Omental fat pad (tissue), 4 donors: ENCODE results near the gene GMDS. TPM values are rescaled to one million over a fixed set of nuclear protein-coding genes. Genes with fewer than 3 reads are reported as not detected.

Source experiments
- ATAC-seq: fragments of 150-250 bp; one replicate; pipeline ENCODE4 v1.9.1; 2016; ENCODE audit warnings: mild to moderate bottlenecking, moderate library complexity; ENCODE audit not compliant: low FRiP score
- DNase-seq: peaks from one replicate; pipeline ENCODE4 v3.0.0-alpha.2; 2019; ENCODE audit warnings: low spot score
- total RNA-seq, 4 donors: library from RNA; depleted of rRNA; stranded (reverse); fragments of >200 nt; gene quantifications; one replicate each; pipeline ENCODE4 v1.1.0, GENCODE V29; 2016
- TF ChIP-seq, protein P1 (sequence below), 3 donors: fragments of 450-650 bp; IDR thresholded peaks; one replicate each; pipeline ENCODE4 v1.5.1; 2016 to 2017; ENCODE audit warnings: antibody characterized with exemption in 3 of 3, mild to moderate bottlenecking in 3 of 3, moderate library complexity in 2 of 3

GMDS gene
- total RNA-seq, 4 donors from 2014 or later, result 5.6 to 20.6 (median 10.7) TPM

DNA sequence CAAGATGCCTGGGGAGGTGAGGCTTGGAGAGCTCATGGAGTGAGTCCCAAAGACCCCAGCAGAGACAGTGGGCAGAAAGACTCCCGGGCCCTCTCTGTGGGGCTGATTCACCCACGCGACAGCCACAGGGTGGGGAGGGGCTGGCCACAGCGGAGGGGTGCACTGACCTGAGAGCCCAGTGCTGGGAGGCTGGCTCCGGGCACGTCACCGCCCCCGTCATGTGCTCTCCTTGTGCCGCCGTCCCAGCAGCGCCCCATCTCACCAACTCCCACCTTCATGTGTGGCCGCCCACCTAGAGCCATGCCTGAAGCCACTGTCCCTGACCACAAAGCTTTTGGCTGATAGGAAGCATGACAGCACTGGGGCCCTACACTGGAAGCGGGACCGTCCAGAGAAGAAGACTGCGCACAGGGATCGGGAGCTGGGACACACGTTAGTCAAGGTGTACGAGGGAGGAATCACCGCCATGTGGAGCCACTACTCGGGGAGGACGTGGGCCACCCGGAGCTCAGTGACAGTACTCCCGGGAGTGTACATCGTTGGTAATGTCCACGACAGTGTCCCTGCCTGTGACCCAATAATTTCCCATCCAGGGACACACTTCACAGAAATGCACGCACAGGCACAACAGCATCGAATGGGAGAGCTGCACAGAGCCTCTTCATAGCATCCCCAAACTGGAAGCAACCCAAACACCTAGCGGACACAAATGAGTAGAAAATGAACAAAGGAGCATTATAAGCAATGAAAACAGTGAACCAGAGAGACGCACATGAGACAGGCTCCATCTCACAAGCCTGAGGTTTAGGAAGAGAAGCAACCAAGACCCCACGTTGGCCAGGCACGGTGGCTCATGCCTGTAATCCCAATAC lies 664.0 kb downstream of the GMDS start:
- DNase-seq, result no peak
- TF ChIP-seq, protein P1, sequence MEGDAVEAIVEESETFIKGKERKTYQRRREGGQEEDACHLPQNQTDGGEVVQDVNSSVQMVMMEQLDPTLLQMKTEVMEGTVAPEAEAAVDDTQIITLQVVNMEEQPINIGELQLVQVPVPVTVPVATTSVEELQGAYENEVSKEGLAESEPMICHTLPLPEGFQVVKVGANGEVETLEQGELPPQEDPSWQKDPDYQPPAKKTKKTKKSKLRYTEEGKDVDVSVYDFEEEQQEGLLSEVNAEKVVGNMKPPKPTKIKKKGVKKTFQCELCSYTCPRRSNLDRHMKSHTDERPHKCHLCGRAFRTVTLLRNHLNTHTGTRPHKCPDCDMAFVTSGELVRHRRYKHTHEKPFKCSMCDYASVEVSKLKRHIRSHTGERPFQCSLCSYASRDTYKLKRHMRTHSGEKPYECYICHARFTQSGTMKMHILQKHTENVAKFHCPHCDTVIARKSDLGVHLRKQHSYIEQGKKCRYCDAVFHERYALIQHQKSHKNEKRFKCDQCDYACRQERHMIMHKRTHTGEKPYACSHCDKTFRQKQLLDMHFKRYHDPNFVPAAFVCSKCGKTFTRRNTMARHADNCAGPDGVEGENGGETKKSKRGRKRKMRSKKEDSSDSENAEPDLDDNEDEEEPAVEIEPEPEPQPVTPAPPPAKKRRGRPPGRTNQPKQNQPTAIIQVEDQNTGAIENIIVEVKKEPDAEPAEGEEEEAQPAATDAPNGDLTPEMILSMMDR (IDR thresholded peaks at IDR 0.05), result no peak
- ATAC-seq, result no peak

DNA sequence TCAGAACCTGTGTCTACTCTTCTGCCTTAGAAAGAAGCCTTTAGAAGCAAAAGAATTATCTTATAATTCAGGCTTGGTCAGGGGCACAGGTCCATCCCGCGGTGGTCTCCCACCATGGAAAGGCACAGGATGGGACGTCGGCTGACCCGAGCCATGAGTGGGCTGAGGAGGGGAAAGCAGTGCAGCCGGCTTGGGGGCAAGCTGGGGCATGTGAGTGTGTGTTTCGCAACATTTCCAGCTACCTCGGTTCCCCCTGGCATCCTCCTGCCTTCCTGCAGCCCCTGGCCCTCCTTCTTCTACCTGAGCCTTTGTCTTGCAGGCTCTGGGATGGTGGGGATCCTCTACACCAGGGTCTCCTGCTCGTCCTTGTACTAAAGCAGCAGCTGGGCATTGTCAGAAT lies 664.8 kb downstream of the GMDS start:
- no peak for ATAC-seq
- DNase-seq, result no peak
- TF ChIP-seq, protein P1 (IDR thresholded peaks at IDR 0.05), result no peak

DNA sequence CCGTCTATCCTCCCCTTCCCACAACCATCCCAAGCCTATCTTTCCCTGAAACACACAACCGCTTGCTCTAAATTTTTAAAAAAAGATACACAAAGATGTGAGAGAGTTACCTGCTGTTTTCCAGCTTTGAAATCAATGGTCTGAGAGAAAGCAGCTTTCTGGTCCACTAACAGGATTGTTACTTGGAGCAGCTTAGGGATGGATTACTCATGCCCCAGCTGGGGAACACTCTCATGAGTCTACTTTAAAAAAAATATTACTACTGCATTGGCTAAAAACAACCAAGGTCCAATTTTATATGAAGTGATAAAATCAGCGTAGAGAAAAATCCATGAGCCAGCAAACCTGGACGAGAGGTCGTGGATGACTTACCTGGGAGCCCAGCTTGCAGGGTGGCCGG lies 665.3 kb downstream of the GMDS start:
- no peak for ATAC-seq
- TF ChIP-seq, protein P1 (IDR thresholded peaks at IDR 0.05), result no peak
- no peak for DNase-seq

DNA sequence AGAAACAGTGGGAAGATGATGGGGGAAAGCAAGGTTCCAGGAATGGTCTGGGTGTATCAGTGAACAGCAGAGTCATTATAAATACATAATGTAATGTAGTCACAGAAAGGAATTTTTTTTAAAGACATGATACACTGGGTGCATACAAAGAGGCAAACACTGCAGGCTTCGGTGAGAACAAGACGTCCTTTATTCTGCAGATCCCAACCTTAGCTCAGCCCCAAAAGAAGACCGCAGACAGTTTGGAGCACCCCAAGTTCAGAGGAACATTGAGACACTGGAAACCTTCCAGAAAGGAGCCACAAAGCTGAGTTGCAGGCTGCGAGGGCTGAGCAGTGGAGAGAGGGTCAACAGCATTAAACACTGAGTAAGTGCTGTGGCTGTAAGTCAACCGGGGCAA lies 666.3 kb downstream of the GMDS start:
- TF ChIP-seq, protein P1 (IDR thresholded peaks at IDR 0.05), result no peak
- ATAC-seq, result no peak
- DNase-seq, result no peak

DNA sequence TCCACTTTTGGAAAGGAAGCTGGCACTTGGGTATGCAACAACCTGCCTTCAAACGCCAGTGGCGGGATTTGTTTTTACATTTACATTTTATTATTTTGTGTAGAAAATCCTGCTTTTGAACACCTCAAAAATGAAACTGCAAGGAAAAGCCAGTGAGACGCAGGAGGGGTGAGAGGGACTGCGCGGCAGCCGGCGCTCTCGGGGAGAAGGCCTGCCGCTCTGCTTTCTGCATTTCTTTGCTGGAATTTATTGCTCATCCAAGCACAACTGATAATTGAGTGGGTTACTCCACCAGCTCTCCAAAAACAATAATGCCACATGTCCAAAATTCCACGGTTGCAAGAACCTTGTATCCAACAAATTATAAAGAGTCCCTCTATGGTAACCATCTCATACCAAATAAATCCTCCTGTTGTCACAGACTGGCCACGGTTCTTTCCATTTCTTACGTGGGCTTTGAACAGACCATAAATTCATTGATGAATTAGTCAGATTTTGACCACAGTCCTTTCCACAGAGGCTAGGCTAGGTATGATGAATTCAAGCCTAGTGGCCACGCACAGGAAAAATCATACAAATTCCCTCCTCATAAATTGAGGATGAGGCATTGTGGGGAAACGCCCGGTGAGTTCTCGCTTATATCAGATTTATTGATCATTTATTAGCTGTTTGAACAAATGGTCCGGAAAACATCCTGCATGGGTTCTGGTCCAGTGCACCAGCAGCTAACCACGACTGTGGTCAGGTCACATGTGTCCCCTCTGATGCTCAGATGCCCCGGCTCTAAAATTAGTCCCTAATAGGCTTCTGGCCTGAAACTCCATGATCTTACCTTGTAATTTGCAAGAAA lies 667.3 kb downstream of the GMDS start:
- no peak for DNase-seq
- ATAC-seq, result no peak
- TF ChIP-seq, protein P1 (IDR thresholded peaks at IDR 0.05), result no peak

DNA sequence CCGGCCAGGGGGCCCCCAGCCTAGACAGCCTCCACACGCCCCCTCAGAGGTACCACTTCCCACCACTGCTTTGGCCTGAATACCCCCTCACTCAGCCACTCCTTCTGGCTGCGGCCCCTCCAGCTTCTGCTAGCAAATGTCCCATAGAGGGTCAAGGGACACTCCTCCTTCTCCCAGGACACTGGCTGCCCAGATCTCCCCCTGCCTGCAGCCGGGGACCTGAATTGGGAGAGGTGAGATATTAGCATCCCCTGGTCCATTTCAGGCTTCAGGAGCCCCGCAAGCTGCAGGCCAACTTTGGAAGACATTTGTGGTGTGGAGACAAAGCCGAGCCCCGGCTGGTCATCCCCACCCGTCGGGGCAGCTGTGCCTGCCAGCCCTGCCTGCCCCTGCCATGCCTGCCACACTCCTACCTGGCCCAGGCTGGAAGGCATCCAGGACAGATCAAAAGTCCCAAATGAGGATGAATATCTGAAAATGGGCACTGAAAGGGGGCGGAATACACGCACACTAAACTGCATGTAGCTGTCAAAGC lies 668.2 kb downstream of the GMDS start:
- ATAC-seq (no peak), DNase-seq (no peak)

More for the DNA sequence above, 668.2 kb downstream of the GMDS start:
- TF ChIP-seq, protein P1 (IDR thresholded peaks at IDR 0.05), result no peak
